HL-60 (cell line): ENCODE measurements around the gene ADAMTSL5.

ENCODE experiments used
- CTCF ChIP-seq: IDR thresholded peaks from one replicate; pipeline ENCODE4 v1.5.1; 2011; ENCODE audit warnings: low read length, control low read depth, inconsistent platforms; ENCODE audit not compliant: insufficient read depth
- SPI1 ChIP-seq: IDR thresholded peaks from 2 replicates; pipeline ENCODE4 v1.6.1; 2012; ENCODE audit warnings: low read depth, mild to moderate bottlenecking, borderline replicate concordance

GRCh38 chr19:1473085-1473851, 39.6 kb downstream of the ADAMTSL5 start:
- TF ChIP-seq CTCF (no peak), SPI1 (no peak)
